NT2/D1 (cell line): ENCODE results near the gene ERVFRD-1.

Source experiments
- YY1 ChIP-seq: IDR thresholded peaks from 2 replicates; pipeline ENCODE4 v1.6.1; 2011; ENCODE audit not compliant: insufficient read length, insufficient read depth
- ZNF274 ChIP-seq: IDR thresholded peaks from 2 replicates; pipeline ENCODE4 v1.6.1; 2011; ENCODE audit warnings: mild to moderate bottlenecking, low read depth, low read length

DNA sequence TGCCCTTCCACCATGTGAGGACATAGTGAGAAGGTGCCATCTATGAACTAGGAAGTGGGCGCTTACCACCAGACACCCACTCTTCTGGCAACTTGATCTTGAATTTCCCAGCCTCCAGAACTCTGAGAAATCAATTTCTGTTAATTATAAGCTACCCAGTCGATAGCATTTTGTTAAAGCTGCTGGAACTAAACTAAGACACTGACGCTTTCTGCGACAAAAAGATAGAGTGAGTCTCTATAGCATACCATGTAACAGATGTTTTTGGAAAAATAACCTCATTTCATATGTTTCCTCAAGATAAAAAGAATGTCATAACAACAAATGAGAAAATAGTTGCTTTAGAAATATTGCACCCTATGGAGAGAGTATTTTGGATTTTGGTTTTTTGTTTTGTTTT lies 33.3 kb downstream of the ERVFRD-1 start:
- TF ChIP-seq YY1 (no peak), ZNF274 (no peak)
